Ishikawa (cell line): ENCODE results near the gene GABRE.

Experiments used
- CEBPB ChIP-seq: IDR thresholded peaks from 2 replicates; pipeline ENCODE4 v1.6.1; 2012
- CREB1 ChIP-seq: IDR thresholded peaks from 2 replicates; pipeline ENCODE4 v1.6.1; 2012; ENCODE audit warnings: low read depth
- EGR1 ChIP-seq: IDR thresholded peaks from 2 replicates; pipeline ENCODE4 v1.6.1; 2012
- EP300 ChIP-seq: IDR thresholded peaks from 2 replicates; pipeline ENCODE4 v1.6.1; 2012; ENCODE audit warnings: borderline replicate concordance
- FOXM1 ChIP-seq: IDR thresholded peaks from 2 replicates; pipeline ENCODE4 v1.6.1; 2012; ENCODE audit warnings: low read depth, borderline replicate concordance
- NFIC ChIP-seq: IDR thresholded peaks from 2 replicates; pipeline ENCODE4 v1.6.1; 2012
- RAD21 ChIP-seq: IDR thresholded peaks from 2 replicates; pipeline ENCODE4 v1.6.1; 2012; ENCODE audit warnings: low read depth
- REST ChIP-seq: IDR thresholded peaks from 2 replicates; pipeline ENCODE4 v1.6.1; 2012; ENCODE audit warnings: low read depth, mild to moderate bottlenecking
- TAF1 ChIP-seq: IDR thresholded peaks from 2 replicates; pipeline ENCODE4 v1.6.1; 2012; ENCODE audit warnings: low read depth, mild to moderate bottlenecking
- TCF12 ChIP-seq: IDR thresholded peaks from 2 replicates; pipeline ENCODE4 v1.6.1; 2012; ENCODE audit warnings: low read depth
- TEAD4 ChIP-seq: IDR thresholded peaks from 2 replicates; pipeline ENCODE4 v1.6.1; 2012
- USF1 ChIP-seq: IDR thresholded peaks from 2 replicates; pipeline ENCODE4 v1.6.1; 2012
- YY1 ChIP-seq: IDR thresholded peaks from 2 replicates; pipeline ENCODE4 v1.6.1; 2012; ENCODE audit warnings: low read depth
- ZBTB7A ChIP-seq: IDR thresholded peaks from 2 replicates; pipeline ENCODE4 v1.6.1; 2012; ENCODE audit warnings: low read depth
- TF ChIP-seq, protein P1 (sequence below): IDR thresholded peaks from 2 replicates; pipeline ENCODE4 v1.6.1; 2012

GABRE gene

GRCh38 chrX:151985955-151986354, 11.5 kb upstream of the GABRE start:
- TF ChIP-seq NFIC (0 out of 2 replicates have a peak, but pooled peaks have one; percentile 14), TCF12 (no peak)

- no peak for TF ChIP-seq USF1
- no peak for TF ChIP-seq EGR1
- TF ChIP-seq TCF12, result no peak
- no peak for TF ChIP-seq YY1
- no peak for TF ChIP-seq TEAD4
- TF ChIP-seq NFIC, result no peak
- no peak for TF ChIP-seq CREB1
- TF ChIP-seq EP300, result no peak
- no peak for TF ChIP-seq FOXM1
- no peak for TF ChIP-seq RAD21
- TF ChIP-seq, protein P1, sequence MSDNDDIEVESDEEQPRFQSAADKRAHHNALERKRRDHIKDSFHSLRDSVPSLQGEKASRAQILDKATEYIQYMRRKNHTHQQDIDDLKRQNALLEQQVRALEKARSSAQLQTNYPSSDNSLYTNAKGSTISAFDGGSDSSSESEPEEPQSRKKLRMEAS, result no peak
- TF ChIP-seq REST, result no peak
- no peak for TF ChIP-seq CEBPB
- no peak for TF ChIP-seq ZBTB7A
- TF ChIP-seq TAF1, result no peak
These were observed 11.1 kb upstream of the GABRE start for GRCh38 chrX:151985531-151985930.

DNA sequence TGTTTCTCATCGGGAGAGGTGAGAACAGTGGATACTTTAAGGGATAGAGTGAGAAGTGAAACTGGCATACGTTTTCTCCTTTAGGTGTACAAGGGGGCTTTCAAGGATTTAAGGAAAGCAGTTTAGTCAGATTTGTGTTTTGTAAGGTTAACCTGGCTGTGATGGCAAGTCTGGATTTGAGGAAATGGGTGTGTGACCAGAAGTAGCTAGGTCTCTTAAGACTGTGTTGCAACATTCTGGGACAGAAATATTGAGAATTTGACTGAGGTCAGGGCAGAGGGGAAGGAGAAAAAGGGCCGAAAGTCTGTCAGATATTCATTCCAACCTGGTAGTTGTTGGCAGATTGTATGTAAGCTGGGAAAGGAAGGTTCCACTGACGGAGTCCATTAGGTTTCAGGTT, 10.4 kb upstream of the GABRE start:
- TF ChIP-seq USF1, result no peak
- TF ChIP-seq EGR1, result no peak
- TF ChIP-seq, protein P1, result no peak
- no peak for TF ChIP-seq EP300
- TF ChIP-seq TCF12, result no peak
- TF ChIP-seq RAD21, result no peak
- no peak for TF ChIP-seq ZBTB7A

GRCh38 chrX:151984328-151984727, 9.9 kb upstream of the GABRE start:
- no peak for TF ChIP-seq ZBTB7A
- TF ChIP-seq YY1, result no peak
- no peak for TF ChIP-seq REST
- no peak for TF ChIP-seq USF1
- no peak for TF ChIP-seq CEBPB
- TF ChIP-seq, protein P1, result no peak
- no peak for TF ChIP-seq RAD21
- no peak for TF ChIP-seq TAF1
- TF ChIP-seq TEAD4, result no peak
- no peak for TF ChIP-seq FOXM1
- no peak for TF ChIP-seq EGR1

- TF ChIP-seq USF1, result no peak
- no peak for TF ChIP-seq NFIC
- TF ChIP-seq RAD21, result no peak
- no peak for TF ChIP-seq CREB1
- no peak for TF ChIP-seq YY1
- no peak for TF ChIP-seq FOXM1
- TF ChIP-seq TEAD4, result no peak
- TF ChIP-seq EP300, result no peak
These were observed 8.7 kb upstream of the GABRE start for GRCh38 chrX:151983186-151983585.

DNA sequence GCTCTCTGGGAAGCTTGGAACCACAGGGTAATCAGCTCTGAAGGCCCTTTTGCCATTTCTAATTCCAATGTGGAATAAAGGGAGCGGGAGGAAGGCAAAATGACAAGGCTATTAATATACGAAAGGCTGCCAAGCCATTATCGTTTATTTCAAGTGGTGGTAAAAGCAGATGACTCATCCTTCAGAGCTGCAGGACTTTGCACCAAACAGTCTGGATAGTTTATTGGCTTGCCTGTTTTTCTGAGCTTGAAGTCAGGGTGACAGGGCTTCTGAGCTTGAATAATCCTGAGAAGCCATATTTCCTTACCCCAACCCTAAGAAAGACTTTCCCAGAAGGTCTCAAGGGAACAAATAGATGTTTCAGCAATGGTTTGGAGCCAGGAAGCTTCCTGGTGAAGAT, 7.7 kb upstream of the GABRE start:
- no peak for TF ChIP-seq CEBPB
- 0 out of 2 replicates have a peak, but pooled peaks have one; percentile 18 for TF ChIP-seq NFIC
